DOHH2 (cell line): Measurements from ENCODE around the gene CDKAL1.

Experiments
- H3F3A ChIP-seq: fragments of 200-600 bp; sonication (generic), shearing (Covaris generic); 2 replicates; pipeline ENCODE4 v1.6.0; 2016; ENCODE audit warnings: antibody characterized with exemption, mild to moderate bottlenecking; ENCODE audit not compliant: control insufficient read depth, insufficient read depth
- H3K27ac ChIP-seq: fragments of 200-600 bp; sonication (generic); 2 replicates; pipeline ENCODE4 v1.5.1; 2014; ENCODE audit warnings: low read depth, mild to moderate bottlenecking, low read length, moderate library complexity
- H3K27me3 ChIP-seq: fragments of 200-600 bp; sonication (generic); 2 replicates; pipeline ENCODE4 v1.6.1; 2014; ENCODE audit warnings: mild to moderate bottlenecking, low read length, mixed read lengths; ENCODE audit not compliant: control insufficient read depth
- H3K36me3 ChIP-seq: fragments of 200-600 bp; sonication (generic); 2 replicates; pipeline ENCODE4 v1.6.1; 2014; ENCODE audit warnings: mild to moderate bottlenecking, low read length, moderate library complexity, mixed read lengths; ENCODE audit not compliant: control insufficient read depth
- H3K4me1 ChIP-seq: fragments of 200-600 bp; sonication (generic); 2 replicates; pipeline ENCODE4 v1.6.1; 2014; ENCODE audit warnings: mild to moderate bottlenecking, low read length, mixed read lengths; ENCODE audit not compliant: control insufficient read depth
- H3K4me2 ChIP-seq: fragments of 200-600 bp; sonication (generic); 2 replicates; pipeline ENCODE4 v1.6.0; 2014; ENCODE audit warnings: mild to moderate bottlenecking, low read length, moderate library complexity
- H3K4me3 ChIP-seq: fragments of 200-600 bp; sonication (generic); 2 replicates; pipeline ENCODE4 v1.5.1; 2014; ENCODE audit warnings: mild to moderate bottlenecking, low read length, mixed read lengths
- H3K79me2 ChIP-seq: fragments of 200-600 bp; sonication (generic); 2 replicates; pipeline ENCODE4 v1.6.1; 2014; ENCODE audit warnings: mild to moderate bottlenecking, low read length, mixed read lengths; ENCODE audit not compliant: control insufficient read depth
- H3K9me2 ChIP-seq: fragments of 200-600 bp; sonication (generic); replicated peaks from 2 replicates; pipeline ENCODE4 v1.6.1; 2014; ENCODE audit warnings: mild to moderate bottlenecking, low read length, mixed read lengths; ENCODE audit not compliant: control insufficient read depth
- H3K9me3 ChIP-seq: fragments of 200-600 bp; sonication (generic); 2 replicates; pipeline ENCODE4 v1.6.1; 2014; ENCODE audit warnings: antibody characterized with exemption, low read length, mixed read lengths; ENCODE audit not compliant: control insufficient read depth, insufficient read depth
- H4K20me1 ChIP-seq: fragments of 200-600 bp; sonication (generic); 2 replicates; pipeline ENCODE4 v1.6.0; 2014; ENCODE audit warnings: low read depth, mild to moderate bottlenecking, antibody characterized with exemption, low read length, moderate library complexity; ENCODE audit not compliant: control insufficient read depth, insufficient read depth
- CTCF ChIP-seq: fragments of 200-600 bp; sonication (generic); IDR thresholded peaks from one replicate; pipeline ENCODE4 v1.5.1; 2014; ENCODE audit warnings: antibody characterized with exemption, mild to moderate bottlenecking, low read depth, low read length; ENCODE audit not compliant: poor library complexity, severe bottlenecking
- EZH2phosphoT487 ChIP-seq: fragments of 200-600 bp; sonication (generic); IDR thresholded peaks from 2 replicates; pipeline ENCODE4 v1.6.1; 2017; ENCODE audit warnings: borderline replicate concordance, mild to moderate bottlenecking, antibody characterized with exemption, low read length, moderate library complexity, mixed read lengths

CDKAL1 gene

GRCh38 chr6:21200134-21200870 lies 666.0 kb downstream of the CDKAL1 start:
- Histone ChIP-seq H3K4me2 (no peak overlapping the region), H3K4me3 (no peak overlapping the region), H3K9me2 (no peaks in the 10 kb centered on the region), H4K20me1 (no peaks in the 10 kb centered on the region), H3K27ac (no peak overlapping the region), H3K36me3 (no peaks in the 10 kb centered on the region), H3K27me3 (no peaks in the 10 kb centered on the region), H3F3A (no peaks in the 10 kb centered on the region), H3K4me1 (no peaks in the 10 kb centered on the region), H3K79me2 (no peaks in the 10 kb centered on the region), H3K9me3 (no peaks in the 10 kb centered on the region)
- TF ChIP-seq EZH2phosphoT487 (no peak), CTCF (no peak)

GRCh38 chr6:21201187-21201586 lies 666.9 kb downstream of the CDKAL1 start:
- Histone ChIP-seq H3K36me3 (no peaks in the 10 kb centered on the region), H3K79me2 (no peaks in the 10 kb centered on the region), H3K27me3 (no peaks in the 10 kb centered on the region), H3K27ac (no peak overlapping the region), H3K9me2 (no peaks in the 10 kb centered on the region), H3K4me2 (no peak overlapping the region), H3K4me1 (no peaks in the 10 kb centered on the region), H3F3A (no peaks in the 10 kb centered on the region), H4K20me1 (no peaks in the 10 kb centered on the region), H3K9me3 (no peaks in the 10 kb centered on the region), H3K4me3 (no peak overlapping the region)
- TF ChIP-seq CTCF (no peak), EZH2phosphoT487 (no peak)

GRCh38 chr6:21201637-21202350 lies 667.5 kb downstream of the CDKAL1 start:
- TF ChIP-seq EZH2phosphoT487 (no peak), CTCF (no peak)
- Histone ChIP-seq H3K27ac (no peak overlapping the region), H3K9me3 (no peaks in the 10 kb centered on the region), H3K4me2 (no peak overlapping the region), H3K4me3 (no peak overlapping the region), H3K36me3 (no peaks in the 10 kb centered on the region), H3K9me2 (no peaks in the 10 kb centered on the region), H3F3A (no peaks in the 10 kb centered on the region), H3K27me3 (no peaks in the 10 kb centered on the region), H3K4me1 (no peaks in the 10 kb centered on the region), H3K79me2 (no peaks in the 10 kb centered on the region), H4K20me1 (no peaks in the 10 kb centered on the region)
